Gastrocnemius medialis (tissue), 4 donors: ENCODE measurements around the gene SNAP25. TPM values are rescaled to one million over a fixed set of nuclear protein-coding genes. Genes with fewer than 3 reads are reported as not detected.

Experiments used
- ATAC-seq, 2 donors: fragments of 150-250 bp; one replicate each; pipeline ENCODE4 v1.9.1; 2016
- DNase-seq, 2 donors: peaks; one replicate each; pipeline ENCODE4 v3.0.0-alpha.2; 2019
- H3K27ac ChIP-seq, 4 donors: fragments of 200-600 bp; sonication (generic); 1 replicate in 1 of 4; 2 replicates in 3 of 4; pipeline ENCODE4 v1.5.1; 2016 to 2018; ENCODE audit warnings: mild to moderate bottlenecking in 2 of 4, moderate library complexity in 1 of 4
- H3K27me3 ChIP-seq, 3 donors: fragments of 200-600 bp; sonication (generic) in 2 of 3; 1 replicate in 1 of 3; 2 replicates in 2 of 3; pipeline versions ENCODE4 v1.5.1 to v1.6.0; 2016 to 2019; ENCODE audit warnings: mild to moderate bottlenecking in 1 of 3, moderate library complexity in 1 of 3
- H3K36me3 ChIP-seq, 2 donors: fragments of 200-600 bp; sonication (generic) in 1 of 2; one replicate each; pipeline ENCODE4 v1.5.1; 2017 to 2018
- H3K4me1 ChIP-seq, 2 donors: fragments of 200-600 bp; sonication (generic) in 1 of 2; one replicate each; pipeline ENCODE4 v1.5.1; 2016 to 2017; ENCODE audit warnings: mild to moderate bottlenecking in 2 of 2
- H3K4me3 ChIP-seq, 4 donors: fragments of 200-600 bp; sonication (generic) in 3 of 4; 1 replicate in 1 of 4; 2 replicates in 3 of 4; pipeline ENCODE4 v1.5.1; 2016 to 2019; ENCODE audit warnings: mild to moderate bottlenecking in 2 of 4
- H3K9me3 ChIP-seq, 3 donors: fragments of 200-600 bp; sonication (generic) in 2 of 3; 1 replicate in 1 of 3; 2 replicates in 2 of 3; pipeline ENCODE4 v1.5.1; 2016 to 2019
- POLR2A ChIP-seq, 2 donors: fragments of 450-650 bp; IDR thresholded peaks; one replicate each; pipeline ENCODE4 v1.6.1; 2017; ENCODE audit warnings: antibody characterized with exemption in 2 of 2, mild to moderate bottlenecking in 2 of 2, moderate library complexity in 2 of 2
- in situ Hi-C, 4 donors: fragments of 200-750 bp; cut with MboI; loops; one replicate each; pipeline versions ENCODE4 v1.15.0 to v1.8.0; 2017; ENCODE audit warnings: low sequenced_read_pairs in 4 of 4
- intact Hi-C: fragments of 100-400 bp; cut with DNase I; formaldehyde crosslinking; loops from one replicate; pipeline ENCODE4 v1.15.1; 2023; ENCODE audit warnings: low total_unique reads
- total RNA-seq, 4 donors: library from RNA; depleted of rRNA; stranded (reverse); fragments of >200 nt; gene quantifications; one replicate each; pipeline versions ENCODE4 v1.1.0 to v1.2.3, GENCODE V29; 2016
- TF ChIP-seq, protein P1 (sequence below), 5 experiments: fragments of 450-650 bp in 3 of 5; fragments of 200-600 bp in 2 of 5; sonication (generic) in 2 of 5; IDR thresholded peaks in 4 of 5; conservative IDR thresholded peaks in 1 of 5; 1 replicate in 4 of 5; 2 replicates in 1 of 5; pipeline ENCODE4 v1.5.1; 2016 to 2019; ENCODE audit warnings: antibody characterized with exemption in 5 of 5, mild to moderate bottlenecking in 3 of 5, moderate library complexity in 3 of 5

SNAP25 gene
- total RNA-seq, 4 donors from 2014 or later, result 0.23 TPM; not detected in 3

DNA sequence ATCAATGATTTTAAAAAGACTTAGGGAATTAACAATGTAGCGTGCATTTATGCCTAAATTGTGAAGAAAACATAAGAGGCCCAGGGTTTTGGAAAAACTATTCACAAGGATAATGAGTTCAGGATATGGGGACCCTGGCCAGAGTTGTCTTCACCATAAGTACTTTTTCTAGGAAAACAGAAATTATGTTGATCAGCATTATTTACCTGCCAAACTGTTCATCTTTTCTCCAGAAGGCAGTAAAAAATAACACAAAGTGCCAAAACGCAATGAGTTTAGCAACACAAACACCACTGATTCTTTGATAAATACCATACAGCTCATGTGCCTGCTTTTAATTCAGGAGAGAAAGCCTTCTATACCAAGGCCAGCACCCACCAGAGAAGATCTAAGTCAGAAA lies 43.1 kb downstream of the SNAP25 start:
- H3K4me3 ChIP-seq, result no peak overlapping the region
- DNase-seq, result no peak
- intact Hi-C loops, result no loop called here
- no peaks in the 10 kb centered on the region for H3K36me3 ChIP-seq
- H3K27ac ChIP-seq, result no peak overlapping the region
- no peaks in the 10 kb centered on the region for H3K27me3 ChIP-seq
- TF ChIP-seq POLR2A (IDR thresholded peaks at IDR 0.05), result no peak
- TF ChIP-seq, protein P1, sequence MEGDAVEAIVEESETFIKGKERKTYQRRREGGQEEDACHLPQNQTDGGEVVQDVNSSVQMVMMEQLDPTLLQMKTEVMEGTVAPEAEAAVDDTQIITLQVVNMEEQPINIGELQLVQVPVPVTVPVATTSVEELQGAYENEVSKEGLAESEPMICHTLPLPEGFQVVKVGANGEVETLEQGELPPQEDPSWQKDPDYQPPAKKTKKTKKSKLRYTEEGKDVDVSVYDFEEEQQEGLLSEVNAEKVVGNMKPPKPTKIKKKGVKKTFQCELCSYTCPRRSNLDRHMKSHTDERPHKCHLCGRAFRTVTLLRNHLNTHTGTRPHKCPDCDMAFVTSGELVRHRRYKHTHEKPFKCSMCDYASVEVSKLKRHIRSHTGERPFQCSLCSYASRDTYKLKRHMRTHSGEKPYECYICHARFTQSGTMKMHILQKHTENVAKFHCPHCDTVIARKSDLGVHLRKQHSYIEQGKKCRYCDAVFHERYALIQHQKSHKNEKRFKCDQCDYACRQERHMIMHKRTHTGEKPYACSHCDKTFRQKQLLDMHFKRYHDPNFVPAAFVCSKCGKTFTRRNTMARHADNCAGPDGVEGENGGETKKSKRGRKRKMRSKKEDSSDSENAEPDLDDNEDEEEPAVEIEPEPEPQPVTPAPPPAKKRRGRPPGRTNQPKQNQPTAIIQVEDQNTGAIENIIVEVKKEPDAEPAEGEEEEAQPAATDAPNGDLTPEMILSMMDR (IDR thresholded peaks at IDR 0.05 in 4 of 5, conservative IDR thresholded peaks at IDR 0.05 in 1 of 5), result no peak
- in situ Hi-C loops, result no loop called here
- no peaks in the 10 kb centered on the region for H3K9me3 ChIP-seq
- ATAC-seq, result no peak
- H3K4me1 ChIP-seq, result no peaks in the 10 kb centered on the region

DNA sequence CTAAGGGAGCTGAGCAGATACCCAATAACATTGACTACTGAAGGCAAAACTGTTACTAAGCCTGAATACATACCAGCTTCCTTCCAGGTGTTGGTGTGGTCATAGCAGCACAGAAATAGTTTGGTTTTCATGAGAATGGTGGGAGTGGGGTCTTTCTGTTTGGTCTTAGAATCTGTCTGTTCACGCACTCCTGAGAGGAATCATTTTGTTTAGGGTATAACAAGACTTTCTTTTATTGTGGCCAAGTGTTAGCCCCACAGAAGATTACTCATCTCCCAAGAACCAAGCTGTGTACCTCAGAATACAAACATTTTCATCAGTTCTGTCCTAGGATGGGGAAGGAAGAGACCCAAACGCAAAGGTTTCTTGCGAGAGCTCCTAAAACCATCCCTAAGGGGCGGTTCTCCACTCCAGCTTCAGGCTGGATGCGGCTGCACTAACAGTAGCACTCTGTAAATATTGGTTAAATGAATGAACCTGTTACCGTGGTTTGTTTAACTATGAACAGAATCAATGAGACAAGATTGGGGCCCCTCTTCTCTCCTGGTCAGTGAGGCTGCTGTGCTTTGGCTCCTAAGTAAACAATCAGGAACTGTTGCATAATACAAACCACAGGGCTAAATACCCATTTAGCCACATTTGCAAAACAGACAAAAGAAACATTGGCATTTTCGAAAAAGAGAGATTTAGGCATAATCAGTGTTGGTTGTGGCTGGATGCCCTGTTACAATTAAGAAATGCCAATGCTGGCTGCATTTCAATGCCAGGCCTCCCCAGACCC lies 44.9 kb downstream of the SNAP25 start:
- Histone ChIP-seq H3K27ac (no peak overlapping the region), H3K27me3 (no peaks in the 10 kb centered on the region), H3K9me3 (no peaks in the 10 kb centered on the region), H3K4me1 (no peaks in the 10 kb centered on the region), H3K4me3 (no peak overlapping the region), H3K36me3 (no peaks in the 10 kb centered on the region)
- in situ Hi-C loops (no loop called here), intact Hi-C loops (no loop called here)
- no peak for DNase-seq
- ATAC-seq, result no peak
- TF ChIP-seq POLR2A (IDR thresholded peaks at IDR 0.05), result no peak
- TF ChIP-seq, protein P1 (IDR thresholded peaks at IDR 0.05 in 4 of 5, conservative IDR thresholded peaks at IDR 0.05 in 1 of 5), result no peak

DNA sequence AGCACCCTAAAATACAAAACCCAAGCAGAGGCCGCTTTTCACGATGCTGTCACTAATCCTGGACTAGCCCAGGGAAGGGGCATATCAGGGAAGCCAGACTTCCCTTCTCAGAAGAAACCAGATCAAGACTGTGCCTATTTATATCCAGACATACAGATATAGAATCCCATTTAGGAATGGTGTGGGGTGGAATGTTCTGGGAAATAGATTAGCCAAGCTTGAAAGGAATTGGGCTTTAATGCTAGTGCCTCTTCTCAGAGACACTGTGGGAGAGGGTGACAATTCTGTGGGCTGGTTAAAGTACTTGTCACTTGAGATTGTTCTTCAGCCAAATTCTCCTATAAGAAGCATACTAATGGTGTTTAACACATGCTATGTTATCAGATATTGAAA lies 45.5 kb downstream of the SNAP25 start:
- ATAC-seq (no peak), DNase-seq (no peak)
- Histone ChIP-seq H3K27me3 (no peaks in the 10 kb centered on the region), H3K4me3 (no peak overlapping the region), H3K9me3 (no peaks in the 10 kb centered on the region), H3K27ac (no peak overlapping the region), H3K4me1 (no peaks in the 10 kb centered on the region), H3K36me3 (no peaks in the 10 kb centered on the region)
- intact Hi-C loops (no loop called here), in situ Hi-C loops (no loop called here)
- TF ChIP-seq POLR2A (IDR thresholded peaks at IDR 0.05), result no peak
- TF ChIP-seq, protein P1 (IDR thresholded peaks at IDR 0.05 in 4 of 5, conservative IDR thresholded peaks at IDR 0.05 in 1 of 5), result no peak

DNA sequence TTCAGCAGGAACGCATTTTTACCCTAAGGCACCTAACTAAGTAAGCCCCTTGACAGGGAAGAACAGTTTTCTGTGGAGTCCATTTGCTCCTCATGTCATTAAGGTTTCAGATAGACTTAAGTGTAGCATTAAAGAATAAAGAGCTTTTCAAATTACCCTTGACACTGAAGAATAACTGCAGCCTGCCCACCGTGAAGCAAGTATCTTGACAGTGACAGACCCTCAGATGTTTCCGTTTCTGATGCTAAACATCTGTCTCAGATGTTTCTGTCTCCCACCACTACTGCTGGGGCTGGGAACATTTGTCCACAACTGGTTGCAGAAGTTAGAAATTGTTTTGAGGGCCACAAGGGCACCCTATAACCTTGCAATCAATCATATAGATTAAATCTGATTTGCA lies 50.0 kb downstream of the SNAP25 start:
- Histone ChIP-seq H3K27me3 (no peaks in the 10 kb centered on the region), H3K4me1 (no peaks in the 10 kb centered on the region), H3K27ac (no peak overlapping the region), H3K36me3 (no peaks in the 10 kb centered on the region), H3K4me3 (no peak overlapping the region), H3K9me3 (no peaks in the 10 kb centered on the region)
- TF ChIP-seq, protein P1 (IDR thresholded peaks at IDR 0.05 in 4 of 5, conservative IDR thresholded peaks at IDR 0.05 in 1 of 5), result no peak
- DNase-seq, result no peak
- intact Hi-C loops, result no loop called here
- no peak for ATAC-seq
- in situ Hi-C loops, result no loop called here

DNA sequence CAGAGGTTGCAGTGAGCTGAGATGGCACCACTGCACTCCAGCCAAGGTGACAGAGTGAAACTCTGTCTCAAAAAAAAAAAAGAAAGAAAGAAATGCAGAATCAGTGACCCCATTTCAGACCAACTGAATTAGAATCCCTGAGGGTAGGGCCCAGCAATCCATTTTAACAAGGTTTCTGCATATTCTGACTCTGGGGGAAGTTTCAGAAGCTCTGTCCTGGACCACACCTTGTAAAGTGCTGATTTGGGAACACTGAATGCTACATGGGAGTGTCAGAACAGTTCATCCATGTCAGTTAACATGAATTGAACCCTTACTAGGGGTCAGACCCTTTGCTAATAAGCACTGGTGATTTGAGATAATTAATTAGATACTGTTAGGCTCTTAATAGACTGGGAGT lies 52.0 kb downstream of the SNAP25 start:
- H3K36me3 ChIP-seq, result no peaks in the 10 kb centered on the region
- in situ Hi-C loops, result no loop called here
- no peaks in the 10 kb centered on the region for H3K9me3 ChIP-seq
- intact Hi-C loops, result no loop called here
- no peaks in the 10 kb centered on the region for H3K4me1 ChIP-seq
- H3K27ac ChIP-seq, result no peak overlapping the region
- no peak for ATAC-seq
- no peak overlapping the region for H3K4me3 ChIP-seq
- no peak for TF ChIP-seq POLR2A (IDR thresholded peaks at IDR 0.05)
- TF ChIP-seq, protein P1 (IDR thresholded peaks at IDR 0.05 in 4 of 5, conservative IDR thresholded peaks at IDR 0.05 in 1 of 5), result no peak
- DNase-seq, result no peak
- H3K27me3 ChIP-seq, result no peaks in the 10 kb centered on the region
